Retinal pigment epithelial cell (primary cell): Measurements from ENCODE around the gene GLI1.
"Not testable (repeated sequence)": the region's sequence is repeated elsewhere in the genome, so short reads cannot be mapped to it uniquely, and the experiment has no call there.

Experiments
- DNase-seq: peaks from one replicate; pipeline ENCODE4 v3.0.0-alpha.2; 2010; ENCODE audit warnings: low read depth
- H3K4me3 ChIP-seq: 2 replicates; pipeline ENCODE4 v1.5.1; 2011; ENCODE audit warnings: mild to moderate bottlenecking, low read length, control low read depth, moderate library complexity
- TF ChIP-seq, protein P1 (sequence below): conservative IDR thresholded peaks from 2 replicates; pipeline ENCODE4 v1.5.1; 2011; ENCODE audit warnings: low read depth, low read length, control low read depth, inconsistent platforms

GLI1 gene

DNA sequence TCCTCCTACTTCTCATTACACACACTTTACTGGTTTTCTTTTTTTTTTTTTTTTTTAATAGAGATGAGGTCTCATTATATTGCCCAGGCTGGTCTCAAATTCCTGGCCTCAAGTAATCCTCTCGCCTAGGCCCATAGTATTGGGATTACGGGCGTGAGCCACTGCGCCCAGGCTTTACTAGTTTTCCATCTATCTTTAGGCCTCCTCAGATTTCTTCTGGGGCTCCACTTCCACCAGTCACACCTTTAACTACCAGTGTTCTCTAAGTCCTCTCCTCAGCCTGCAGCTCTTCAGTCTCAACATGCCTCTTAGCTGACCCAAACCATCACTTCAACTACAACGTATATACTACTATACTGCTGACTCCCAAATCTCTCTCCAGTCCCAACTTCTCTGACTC, 39.1 kb upstream of the GLI1 start:
- no peak overlapping the region for H3K4me3 ChIP-seq
- DNase-seq = no peak
- TF ChIP-seq, protein P1, sequence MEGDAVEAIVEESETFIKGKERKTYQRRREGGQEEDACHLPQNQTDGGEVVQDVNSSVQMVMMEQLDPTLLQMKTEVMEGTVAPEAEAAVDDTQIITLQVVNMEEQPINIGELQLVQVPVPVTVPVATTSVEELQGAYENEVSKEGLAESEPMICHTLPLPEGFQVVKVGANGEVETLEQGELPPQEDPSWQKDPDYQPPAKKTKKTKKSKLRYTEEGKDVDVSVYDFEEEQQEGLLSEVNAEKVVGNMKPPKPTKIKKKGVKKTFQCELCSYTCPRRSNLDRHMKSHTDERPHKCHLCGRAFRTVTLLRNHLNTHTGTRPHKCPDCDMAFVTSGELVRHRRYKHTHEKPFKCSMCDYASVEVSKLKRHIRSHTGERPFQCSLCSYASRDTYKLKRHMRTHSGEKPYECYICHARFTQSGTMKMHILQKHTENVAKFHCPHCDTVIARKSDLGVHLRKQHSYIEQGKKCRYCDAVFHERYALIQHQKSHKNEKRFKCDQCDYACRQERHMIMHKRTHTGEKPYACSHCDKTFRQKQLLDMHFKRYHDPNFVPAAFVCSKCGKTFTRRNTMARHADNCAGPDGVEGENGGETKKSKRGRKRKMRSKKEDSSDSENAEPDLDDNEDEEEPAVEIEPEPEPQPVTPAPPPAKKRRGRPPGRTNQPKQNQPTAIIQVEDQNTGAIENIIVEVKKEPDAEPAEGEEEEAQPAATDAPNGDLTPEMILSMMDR = no peak

DNA sequence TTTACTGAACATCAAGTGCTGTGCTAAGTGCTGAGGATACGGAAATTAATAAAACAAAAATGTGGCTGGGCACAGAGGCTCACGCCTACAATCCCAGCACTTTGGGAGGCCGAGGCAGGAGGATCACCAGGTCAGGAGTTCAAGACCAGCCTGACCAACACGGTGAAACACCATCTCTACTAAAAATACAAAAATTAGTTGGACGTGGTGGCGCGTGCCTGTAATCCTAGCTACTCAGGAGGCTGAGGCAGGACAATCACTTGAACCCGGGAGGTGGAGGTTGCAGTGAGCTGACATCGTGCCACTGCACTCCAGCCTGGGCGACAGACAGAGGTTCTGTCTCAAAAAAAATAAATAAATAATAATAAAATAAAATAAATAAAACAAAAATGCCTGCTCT, 32.6 kb upstream of the GLI1 start:
- not testable (repeated sequence) for DNase-seq, H3K4me3 ChIP-seq

DNA sequence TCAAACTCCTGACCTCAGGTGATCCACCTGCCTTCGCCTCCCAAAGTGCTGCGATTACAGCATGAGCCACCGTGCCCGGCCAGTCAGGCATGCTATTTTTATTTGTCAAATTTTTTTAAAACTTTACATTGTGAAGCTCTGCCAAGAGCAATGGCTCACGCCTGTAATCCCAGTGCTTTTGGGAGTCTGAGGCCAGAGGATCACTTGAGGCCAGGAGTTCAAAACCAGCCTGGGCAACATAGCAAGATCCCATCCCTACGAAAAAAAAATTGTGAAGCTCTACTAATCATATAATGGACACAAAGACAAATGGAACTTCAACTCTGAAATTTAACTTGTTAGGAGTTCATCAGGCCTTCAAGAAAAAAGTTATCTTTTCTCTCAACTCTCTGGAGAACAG, 30.6 kb upstream of the GLI1 start:
- H3K4me3 ChIP-seq = no peak overlapping the region
- DNase-seq = no peak
- TF ChIP-seq, protein P1 = no peak

DNA sequence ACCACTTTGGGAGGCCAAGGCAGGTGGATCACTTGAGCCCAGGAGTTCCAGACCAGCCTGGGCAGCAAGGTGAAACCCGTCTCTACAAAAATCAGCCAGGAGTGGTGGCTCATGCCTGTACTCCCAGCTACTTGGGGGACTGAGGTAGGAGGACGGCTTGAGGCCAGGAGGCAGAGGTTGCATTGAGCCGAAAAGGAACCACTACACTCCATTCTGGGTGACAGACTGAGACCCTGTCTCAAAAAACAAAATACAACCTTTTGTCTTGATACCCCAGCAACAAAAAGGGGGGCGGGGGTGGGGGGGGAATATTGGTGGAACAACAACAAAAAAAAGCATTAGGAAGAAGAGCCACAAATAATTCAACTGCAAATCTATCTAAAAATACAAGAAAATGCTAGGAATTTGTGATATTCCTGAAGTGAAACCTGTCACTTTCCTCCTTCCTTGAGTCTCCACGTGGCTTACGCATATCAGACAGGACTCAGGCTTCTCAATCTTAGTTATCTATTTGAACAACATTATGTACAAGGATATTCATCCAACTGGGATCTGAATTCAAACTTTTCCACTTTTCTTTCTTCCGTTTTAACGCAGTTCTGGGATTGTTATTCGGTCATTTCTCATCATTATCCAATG, 30.0 kb upstream of the GLI1 start:
- peak overlapping the region; percentile 69 for H3K4me3 ChIP-seq
- no peak for DNase-seq
- TF ChIP-seq, protein P1 = no peak

DNA sequence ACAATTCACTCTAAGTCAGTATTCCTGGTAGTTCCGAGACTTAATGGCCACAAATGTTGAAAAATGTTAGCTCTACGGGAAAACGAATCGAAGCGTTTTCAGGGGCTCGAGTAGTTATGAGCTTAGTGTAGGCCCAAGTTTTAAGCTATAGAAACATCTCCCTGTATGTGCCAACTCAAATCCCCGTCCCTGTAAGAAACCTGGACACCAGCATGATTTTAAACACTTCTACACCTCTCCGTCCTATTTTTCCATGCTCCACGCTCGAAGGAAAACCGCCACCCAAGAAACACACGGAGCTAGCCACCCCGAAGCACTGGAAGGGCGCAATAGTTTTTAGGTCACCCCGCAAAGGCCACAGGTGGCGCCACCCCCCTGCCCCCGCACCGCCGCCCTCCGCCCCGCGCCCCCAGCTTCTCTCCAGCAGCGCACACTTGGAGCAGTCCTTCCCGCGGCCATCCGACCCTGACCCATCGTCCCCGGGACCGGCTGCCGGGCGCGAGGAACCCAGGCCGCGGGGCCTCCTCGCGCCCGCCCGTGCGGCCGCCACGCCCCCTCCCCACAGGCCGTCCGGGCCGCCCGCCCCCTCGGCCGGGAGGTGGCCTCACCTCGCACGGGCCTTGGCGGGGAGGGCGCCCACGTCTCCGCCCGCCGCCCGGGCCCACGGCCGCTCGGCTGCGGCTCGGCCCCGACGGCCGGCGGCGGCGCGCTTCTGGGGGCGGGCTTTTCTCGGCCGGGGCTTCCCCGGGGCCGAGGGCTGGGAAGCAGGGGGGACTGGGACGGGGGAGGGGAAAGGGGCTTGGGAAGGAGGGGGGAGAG, 29.3 kb upstream of the GLI1 start:
- DNase-seq = peak; percentile 7
- H3K4me3 ChIP-seq = peak overlapping the region; percentile 69

DNA sequence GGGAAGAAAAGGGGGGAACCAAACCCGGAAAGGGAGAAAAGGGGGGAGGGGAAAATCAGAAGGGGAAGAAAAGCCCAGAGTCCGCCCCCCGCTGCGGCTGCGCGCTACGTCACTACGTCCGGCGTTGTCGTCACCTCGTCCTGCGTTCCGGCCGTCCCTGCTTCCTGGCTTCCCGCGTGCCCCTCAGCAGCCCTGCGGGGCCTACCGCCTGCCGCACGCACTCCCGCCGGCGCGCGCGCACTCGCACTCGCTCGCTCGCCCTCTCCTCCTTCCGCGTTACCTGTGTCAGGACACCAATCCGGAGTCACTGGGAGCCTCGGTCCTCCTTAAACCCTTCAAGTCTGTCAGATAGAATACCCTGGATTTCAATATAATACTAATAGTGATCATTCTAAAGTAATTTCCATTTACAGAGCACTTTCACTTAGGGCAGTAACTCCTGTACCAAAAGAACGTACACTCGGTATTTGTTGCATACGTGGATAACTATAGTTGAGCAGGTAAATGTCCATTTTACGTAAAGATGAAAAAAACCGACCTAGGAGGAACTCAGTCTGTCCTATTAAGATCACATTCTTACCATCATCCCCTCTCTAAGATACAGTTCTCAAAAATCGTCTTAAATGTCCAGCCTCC, 28.5 kb upstream of the GLI1 start, which contains the start of gene R3HDM2:
Gene R3HDM2 (minus strand): TSS at position 113 of the 636 bp plus-strand sequence. CDS start 120,615 bp downstream, outside the sequence.
- H3K4me3 ChIP-seq = peak within 1 kb of the TSS; percentile 69
- TF ChIP-seq, protein P1 = no peak
- peak; percentile 85 for DNase-seq

More for the DNA sequence above, 29.3 kb upstream of the GLI1 start:
- TF ChIP-seq, protein P1 = no peak

DNA sequence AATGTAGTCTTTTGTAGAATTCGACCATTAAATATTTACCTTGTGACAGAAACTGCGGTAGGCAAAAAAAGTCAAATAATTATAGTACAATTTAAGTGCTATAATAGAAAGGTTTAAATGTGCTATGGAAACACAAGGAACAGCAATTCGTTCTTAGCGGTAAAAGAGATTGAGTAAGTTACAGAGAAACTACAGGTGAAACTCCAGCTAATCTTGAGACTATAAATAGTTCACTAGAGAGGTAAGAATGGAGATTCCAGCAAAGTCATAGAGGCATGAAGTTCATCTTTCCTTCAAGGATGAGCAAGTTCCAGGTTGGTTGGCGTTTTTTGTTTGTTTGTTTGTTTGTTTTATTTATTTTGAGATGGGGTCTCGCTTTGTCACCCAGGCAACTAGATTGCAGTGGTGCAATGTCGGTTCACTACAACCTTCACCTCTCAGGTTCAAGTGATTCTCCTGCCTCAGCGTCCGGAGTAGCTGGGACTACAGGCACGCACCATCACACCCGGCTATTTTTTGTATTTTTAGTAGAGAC, 27.9 kb upstream of the GLI1 start:
- TF ChIP-seq, protein P1 = no peak
- H3K4me3 ChIP-seq = no peak overlapping the region
- no peak for DNase-seq
